SHP77 treated with DMSO at 0.1 percent for 48 hours (cell line): ENCODE results near the gene ZCCHC4.

Experiments used
- DNase-seq: peaks from one replicate; lab custom pipeline; 2025; lab: John Stamatoyannopoulos, UW

Gene ZCCHC4, protein sequence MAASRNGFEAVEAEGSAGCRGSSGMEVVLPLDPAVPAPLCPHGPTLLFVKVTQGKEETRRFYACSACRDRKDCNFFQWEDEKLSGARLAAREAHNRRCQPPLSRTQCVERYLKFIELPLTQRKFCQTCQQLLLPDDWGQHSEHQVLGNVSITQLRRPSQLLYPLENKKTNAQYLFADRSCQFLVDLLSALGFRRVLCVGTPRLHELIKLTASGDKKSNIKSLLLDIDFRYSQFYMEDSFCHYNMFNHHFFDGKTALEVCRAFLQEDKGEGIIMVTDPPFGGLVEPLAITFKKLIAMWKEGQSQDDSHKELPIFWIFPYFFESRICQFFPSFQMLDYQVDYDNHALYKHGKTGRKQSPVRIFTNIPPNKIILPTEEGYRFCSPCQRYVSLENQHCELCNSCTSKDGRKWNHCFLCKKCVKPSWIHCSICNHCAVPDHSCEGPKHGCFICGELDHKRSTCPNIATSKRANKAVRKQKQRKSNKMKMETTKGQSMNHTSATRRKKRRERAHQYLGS

GRCh38 chr4:25312496-25313200 is at the start of gene ZCCHC4:
ZCCHC4 (plus strand) TSS chr4:25312774; CDS start chr4:25312810, 36 bp downstream.
- DNase-seq, result peak; percentile 22

DNA sequence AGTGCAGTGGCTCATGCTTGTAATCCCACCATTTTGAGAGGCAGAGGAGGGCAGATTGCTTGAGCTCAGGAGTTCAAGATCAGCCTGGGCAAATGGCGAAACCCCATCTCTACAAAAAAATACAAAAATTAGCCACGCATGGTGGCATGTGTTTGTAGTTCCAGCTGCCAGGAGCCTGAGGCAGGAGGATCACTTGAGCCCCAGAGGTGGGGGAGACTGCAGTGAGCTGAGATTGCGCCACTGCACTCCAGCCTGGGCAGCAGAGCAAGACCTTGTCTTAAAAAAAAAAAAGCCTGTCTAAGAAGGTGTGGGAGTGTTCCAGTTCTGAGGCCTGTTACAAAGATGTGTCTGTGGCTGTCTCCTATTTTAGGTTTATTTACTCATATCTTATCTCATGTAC is 40.7 kb upstream of the ZCCHC4 start:
- no peak for DNase-seq

DNA sequence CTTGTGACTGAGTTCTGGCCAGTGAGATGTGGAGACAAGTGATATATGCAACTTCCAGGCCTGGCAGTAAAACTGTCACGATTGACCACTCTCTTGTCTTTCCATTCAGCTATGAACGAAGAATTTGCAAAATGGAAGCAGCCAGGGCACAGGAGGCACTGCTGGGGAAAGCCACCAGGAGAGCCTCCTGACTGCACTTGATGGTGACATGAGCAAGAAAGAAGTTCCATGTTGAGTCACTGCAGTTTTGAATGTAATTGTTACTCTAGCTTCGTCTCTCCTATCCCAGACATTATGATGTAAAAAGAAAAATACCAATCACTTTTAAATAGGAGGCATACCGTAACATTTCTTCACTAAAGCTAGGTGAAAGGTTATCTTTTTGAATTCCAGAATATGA is 32.4 kb upstream of the ZCCHC4 start:
- no peak for DNase-seq

GRCh38 chr4:25283948-25284347 is 28.6 kb upstream of the ZCCHC4 start:
- no peak for DNase-seq

GRCh38 chr4:25284466-25284865 is 28.1 kb upstream of the ZCCHC4 start:
- no peak for DNase-seq

- no peak for DNase-seq
Measured at GRCh38 chr4:25290490-25291067, 22.0 kb upstream of the ZCCHC4 start.

DNA sequence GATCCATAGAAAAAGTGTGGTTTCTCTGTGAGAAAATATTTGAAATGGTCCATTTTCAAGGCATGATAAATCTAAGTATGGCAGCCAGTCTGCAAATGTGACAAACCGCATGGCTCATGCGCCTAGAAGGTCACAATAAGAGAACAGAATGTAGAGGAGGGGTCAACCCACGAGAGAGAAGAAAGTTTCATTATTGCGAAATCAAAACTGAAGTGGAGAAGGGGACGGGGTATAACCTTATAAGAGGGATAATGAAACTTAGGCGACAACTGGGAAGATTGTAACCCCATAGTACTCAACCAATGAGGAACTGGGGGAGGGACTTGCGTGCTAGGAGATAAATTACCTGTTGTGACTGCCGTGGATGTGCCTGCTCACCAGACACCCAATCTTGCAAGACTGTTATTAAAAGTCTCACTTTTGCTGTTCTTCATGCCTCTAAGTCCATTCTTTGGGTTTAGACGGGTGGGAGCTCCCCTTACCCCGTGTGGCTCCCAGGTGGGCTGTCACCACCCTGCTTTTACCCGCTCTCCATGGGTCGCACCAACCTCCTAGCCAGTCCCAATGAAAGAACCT is 21.3 kb upstream of the ZCCHC4 start:
- DNase-seq, result no peak

- no peak for DNase-seq
Measured at GRCh38 chr4:25297528-25298242, 14.9 kb upstream of the ZCCHC4 start.

- DNase-seq, result no peak
Measured at GRCh38 chr4:25299476-25300203, 12.9 kb upstream of the ZCCHC4 start.

GRCh38 chr4:25301471-25301870 is 11.1 kb upstream of the ZCCHC4 start:
- no peak for DNase-seq

DNA sequence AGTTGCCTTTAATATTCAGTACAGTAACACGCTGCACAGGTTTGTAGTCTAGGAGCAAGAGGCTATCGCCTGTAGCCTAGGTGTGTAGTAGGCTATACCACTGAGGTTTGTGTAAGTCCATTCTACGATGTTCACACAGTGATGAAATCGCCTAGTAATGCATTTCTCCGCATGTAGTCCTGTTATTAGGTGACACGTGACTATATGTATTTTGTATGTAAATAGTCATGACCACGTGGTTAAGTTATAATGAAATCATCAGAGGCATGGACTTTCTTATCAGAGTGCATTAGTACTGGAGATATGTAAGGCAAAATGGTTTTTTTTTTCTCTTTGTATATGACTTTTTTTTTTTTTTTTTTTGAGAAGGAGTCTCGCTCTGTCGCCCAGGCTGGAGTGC is 9.9 kb upstream of the ZCCHC4 start:
- no peak for DNase-seq

DNA sequence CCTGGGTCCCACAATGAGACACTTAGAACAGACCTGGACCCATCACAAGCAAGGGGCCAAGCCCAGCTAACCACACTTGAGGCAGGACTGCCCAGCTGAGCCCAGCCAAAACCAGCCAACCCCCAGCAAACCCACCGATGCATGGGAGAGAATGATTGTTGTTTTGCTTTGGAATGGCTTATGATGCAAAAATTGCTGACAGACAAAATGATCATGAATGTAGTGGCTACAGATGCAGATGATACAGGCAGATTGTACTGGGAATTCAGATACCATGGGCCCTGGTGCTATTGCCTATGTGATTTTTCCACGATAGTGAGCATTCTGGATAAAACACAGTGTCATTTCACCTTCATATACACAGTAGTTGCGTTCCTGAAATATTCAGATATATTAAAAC is 9.0 kb upstream of the ZCCHC4 start:
- DNase-seq, result no peak

GRCh38 chr4:25306518-25307057 is 6.0 kb upstream of the ZCCHC4 start:
- no peak for DNase-seq

GRCh38 chr4:25307596-25307995 is 5.0 kb upstream of the ZCCHC4 start:
- no peak for DNase-seq

GRCh38 chr4:25308306-25308705 is 4.3 kb upstream of the ZCCHC4 start:
- no peak for DNase-seq

DNA sequence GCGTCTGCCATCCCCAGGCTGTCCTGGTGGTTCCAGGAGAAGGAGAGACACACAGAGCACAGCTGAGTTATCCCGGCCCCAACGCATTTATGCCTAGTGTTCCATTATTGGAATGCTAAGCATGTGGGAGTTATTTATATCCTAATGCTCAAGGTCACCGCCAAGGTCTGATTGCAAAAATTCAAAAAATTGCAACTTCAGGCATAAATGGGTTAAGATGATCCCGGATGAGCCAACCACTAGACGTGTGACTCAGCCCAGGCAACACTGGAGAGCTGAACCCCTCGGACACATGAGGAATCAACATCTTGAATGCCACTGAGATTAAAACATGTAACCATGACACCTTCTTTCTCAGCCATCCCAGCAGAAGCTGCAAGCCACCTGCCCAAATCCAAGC is 3.8 kb upstream of the ZCCHC4 start:
- DNase-seq, result no peak

DNA sequence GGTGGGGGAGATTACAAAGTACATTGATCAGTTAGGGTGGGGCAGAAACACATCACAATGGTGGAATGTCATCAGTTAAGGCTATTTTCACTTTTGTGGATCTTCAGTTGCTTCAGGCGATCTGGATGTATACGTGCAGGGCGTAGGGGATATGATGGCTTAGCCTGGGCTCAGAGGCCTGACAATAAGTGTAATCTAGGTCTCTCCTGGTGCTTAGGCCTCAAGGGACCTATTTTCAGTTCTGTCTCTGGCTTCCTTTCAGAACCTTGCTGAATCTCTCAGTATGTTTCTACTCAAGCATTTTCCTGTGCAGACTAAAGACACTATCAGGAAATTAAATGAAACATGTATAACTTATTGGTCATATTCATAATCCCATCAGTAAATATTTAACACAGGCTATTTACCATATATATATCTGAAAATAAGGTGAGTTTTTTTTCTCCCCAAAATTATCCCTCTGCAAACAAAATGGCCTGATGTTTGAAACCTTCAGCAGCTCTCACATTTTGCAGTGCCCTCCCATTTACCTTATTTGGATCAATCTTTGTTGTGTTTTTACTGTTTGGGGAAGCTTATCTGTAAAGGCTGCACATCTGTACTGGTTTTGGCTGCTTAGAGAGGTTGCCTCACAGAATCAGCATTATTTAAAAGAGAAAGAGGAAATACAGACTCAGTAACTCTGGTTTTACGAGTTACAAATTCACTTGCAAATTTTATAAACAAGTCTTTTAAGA is 2.3 kb upstream of the ZCCHC4 start:
- DNase-seq, result no peak

- DNase-seq, result no peak
Measured at GRCh38 chr4:25310803-25311166, 1.8 kb upstream of the ZCCHC4 start.

DNA sequence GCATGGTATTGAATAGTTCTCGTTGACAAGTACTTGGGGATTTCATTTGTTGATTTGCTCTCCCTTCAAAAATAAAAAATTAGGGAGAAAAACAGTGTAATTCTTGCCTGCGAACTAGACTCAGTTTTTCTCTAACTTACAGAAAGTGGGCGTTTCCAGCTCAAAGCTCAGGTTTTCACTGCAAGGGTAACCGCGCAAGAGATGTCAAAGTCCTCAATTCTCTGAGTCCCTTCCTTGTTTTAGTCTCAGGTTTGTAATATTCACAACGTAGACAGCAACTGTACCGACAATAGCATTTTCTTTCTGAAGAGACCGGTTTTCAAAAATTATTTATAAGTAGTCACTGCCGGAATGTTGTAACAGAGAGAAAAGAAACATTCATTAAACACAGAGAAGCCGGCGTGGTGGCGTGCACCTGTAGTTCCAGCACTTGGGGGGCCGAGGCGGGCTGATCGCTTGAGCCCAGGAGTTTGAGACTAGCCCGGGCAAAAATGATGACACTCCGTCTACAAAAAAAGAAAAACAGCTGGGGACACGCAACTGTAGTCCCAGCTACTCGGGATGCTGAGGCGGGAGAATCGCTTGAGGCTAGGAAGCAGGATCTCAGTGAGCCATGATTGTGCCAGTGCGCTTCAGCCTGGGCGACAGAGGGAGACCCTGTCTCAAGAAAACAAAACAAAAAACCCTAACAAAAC is 774 bp downstream of the ZCCHC4 start:
- no peak for DNase-seq

DNA sequence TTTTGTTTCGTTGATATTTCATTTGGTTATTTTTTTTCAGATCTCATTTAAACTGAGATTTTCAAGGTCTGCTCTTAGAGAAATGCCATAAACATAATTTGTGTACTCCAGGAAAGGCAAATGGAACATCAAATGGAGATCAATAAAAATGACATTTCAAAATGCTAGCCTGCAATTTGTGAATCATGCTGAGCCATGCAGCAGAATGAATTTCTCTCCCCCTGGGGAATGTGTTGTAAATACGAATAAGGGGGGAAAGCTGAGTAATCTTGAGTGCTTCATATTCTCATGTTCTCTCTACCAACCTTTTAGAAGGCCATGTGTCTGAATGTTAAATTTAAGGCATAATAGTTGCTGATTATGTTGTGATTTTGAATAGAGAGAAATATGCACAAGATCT is 7.8 kb downstream of the ZCCHC4 start:
- DNase-seq, result no peak
